K562 (cell line): ENCODE data around the gene HOXB7. TPM values are rescaled to one million over a fixed set of nuclear protein-coding genes. Genes with fewer than 3 reads are reported as not detected.

Experiments used
- ATAC-seq: fragments of 200-7000 bp; cut with Tn5 transposase; 3 replicates; pipeline ENCODE4 v1.9.1; 2020; ENCODE audit warnings: moderate library complexity
- BruUV-seq: library from RNA; stranded (reverse); fragments of 400-500 nt; replicated peaks from 2 replicates; lab custom pipeline; 2021; lab: Mats Ljungman, UMichigan
- CTCF ChIA-PET: fragments of 300-600 bp; formaldehyde crosslinking; extraction: SDS; loops from one replicate; lab custom pipeline; 2021; ENCODE audit warnings: low intra/inter-chr PET ratio; lab: Yijun Ruan, JAX
- POLR2A ChIA-PET: fragments of 300-600, 350-650 bp; sonication (Branson Sonifier 250); formaldehyde crosslinking; extraction: SDS; loops from one replicate; lab custom pipeline; 2021; ENCODE audit warnings: antibody characterized with exemption, inconsistent platforms; lab: Yijun Ruan, JAX
- DNase-seq, 4 experiments: peaks; one replicate each; pipeline versions ENCODE4 v3.0.0 to v3.0.0-alpha.2; 2011 to 2018; ENCODE audit warnings: low spot score in 3 of 4, mixed read lengths in 3 of 4; ENCODE audit errors: extremely low read depth in 1 of 4
- FAIRE-seq: peaks from 2 replicates; lab custom pipeline; 2011; peaks lifted over from hg19 to GRCh38; lab: Jason Lieb, UNC
- H2AFZ ChIP-seq: 2 replicates; pipeline ENCODE4 v1.6.0; 2011; ENCODE audit warnings: low read depth, low read length, control low read depth, inconsistent platforms
- H3K27ac ChIP-seq: fragments of 200-600 bp; 3 replicates; pipeline ENCODE4 v1.8.0; 2011; ENCODE audit warnings: low read depth, mild to moderate bottlenecking, control low read depth, inconsistent platforms, low read length, moderate library complexity, mixed read lengths; ENCODE audit errors: extremely low read depth
- H3K27me3 ChIP-seq, 2 experiments: fragments of 300-600 bp in 1 of 2; 2 replicates in 1 of 2; 3 replicates in 1 of 2; pipeline versions ENCODE4 v1.6.0 to v1.8.0; 2011; ENCODE audit warnings: inconsistent platforms in 2 of 2, low read length in 2 of 2, mild to moderate bottlenecking in 1 of 2, mixed read lengths in 1 of 2, moderate library complexity in 1 of 2; ENCODE audit not compliant: control insufficient read depth in 2 of 2, insufficient read depth in 2 of 2
- H3K36me3 ChIP-seq: fragments of 300-600 bp; 3 replicates; pipeline ENCODE4 v1.8.0; 2011; ENCODE audit warnings: mild to moderate bottlenecking, low read length, inconsistent platforms; ENCODE audit not compliant: control insufficient read depth, insufficient read depth
- H3K4me1 ChIP-seq, 2 experiments: fragments of 200-600 bp in 1 of 2; replicated peaks in 1 of 2; 2 replicates in 1 of 2; 3 replicates in 1 of 2; pipeline versions ENCODE4 v1.5.1 to v1.8.0; 2011; ENCODE audit warnings: inconsistent platforms in 2 of 2, low read length in 2 of 2, mild to moderate bottlenecking in 1 of 2, mixed read lengths in 1 of 2, moderate library complexity in 1 of 2; ENCODE audit not compliant: control insufficient read depth in 2 of 2, insufficient read depth in 2 of 2
- H3K4me2 ChIP-seq: 2 replicates; pipeline ENCODE4 v1.6.1; 2011; ENCODE audit warnings: low read length, control low read depth, inconsistent platforms, mixed read lengths; ENCODE audit not compliant: insufficient read depth
- H3K4me3 ChIP-seq: fragments of 200-600 bp; sonication (generic), shearing (Covaris generic); 2 replicates; pipeline ENCODE4 v1.5.1; 2016; ENCODE audit warnings: control low read depth, inconsistent platforms
- H3K79me2 ChIP-seq: fragments of 200-600 bp; 3 replicates; pipeline ENCODE4 v1.8.0; 2011; ENCODE audit warnings: low read length, inconsistent platforms; ENCODE audit not compliant: control insufficient read depth, insufficient read depth
- H3K9ac ChIP-seq, 2 experiments: 2 replicates each; pipeline versions ENCODE4 v1.6.0 to v1.6.1; 2011; ENCODE audit warnings: low read depth in 2 of 2, low read length in 2 of 2, control low read depth in 1 of 2, inconsistent platforms in 1 of 2, mild to moderate bottlenecking in 1 of 2, mixed read lengths in 1 of 2; ENCODE audit not compliant: insufficient read depth in 1 of 2
- H3K9me1 ChIP-seq: one replicate; pipeline ENCODE4 v1.6.0; 2011; ENCODE audit warnings: inconsistent platforms, mild to moderate bottlenecking, low read length, moderate library complexity; ENCODE audit not compliant: control insufficient read depth, insufficient read depth
- H3K9me3 ChIP-seq: replicated peaks from 2 replicates; pipeline ENCODE4 v1.5.1; 2011; ENCODE audit warnings: low read depth, low read length, inconsistent platforms; ENCODE audit not compliant: control insufficient read depth, insufficient read depth
- H4K20me1 ChIP-seq: replicated peaks from 2 replicates; pipeline ENCODE4 v1.6.1; 2011; ENCODE audit warnings: low read length, inconsistent platforms, mixed read lengths; ENCODE audit not compliant: control insufficient read depth, insufficient read depth
- BDP1 ChIP-seq: IDR thresholded peaks from 3 replicates; pipeline ENCODE4 v1.6.1; 2011; ENCODE audit not compliant: insufficient read length, insufficient read depth
- EHMT2 ChIP-seq: fragments of 450-650 bp; IDR thresholded peaks from 2 replicates; pipeline ENCODE4 v1.6.1; 2018; ENCODE audit warnings: antibody characterized with exemption
- HDAC1 ChIP-seq, 2 experiments: fragments of 450-650 bp; IDR thresholded peaks; 2 replicates each; pipeline ENCODE4 v1.6.1; 2016 to 2017; ENCODE audit warnings: inconsistent platforms in 1 of 2, mild to moderate bottlenecking in 1 of 2, moderate library complexity in 1 of 2
- HEY1 ChIP-seq: fragments of 250-450 bp; sonication (Bioruptor Pico); IDR thresholded peaks from 2 replicates; pipeline ENCODE4 v1.5.0; 2020; ENCODE audit warnings: mild to moderate bottlenecking, moderate library complexity, borderline replicate concordance
- POLR2AphosphoS2 ChIP-seq: IDR thresholded peaks from 2 replicates; pipeline ENCODE4 v1.6.1; 2012; ENCODE audit warnings: low read length, improper control_type of control experiment
- RBM17 ChIP-seq: fragments of 200-400 bp; formaldehyde crosslinking; IDR thresholded peaks from 2 replicates; pipeline ENCODE4 v1.6.1; 2017; ENCODE audit warnings: low read depth, mild to moderate bottlenecking, low read length, borderline replicate concordance
- SIN3B ChIP-seq: fragments of 450-650 bp; IDR thresholded peaks from 2 replicates; pipeline ENCODE4 v1.6.1; 2017; ENCODE audit warnings: low read depth, mild to moderate bottlenecking, moderate library complexity
- SMAD2 ChIP-seq: fragments of 150-350 bp; IDR thresholded peaks from 2 replicates; pipeline ENCODE4 v1.6.1; 2014; ENCODE audit warnings: low read depth, mild to moderate bottlenecking, low read length
- SMARCC2 ChIP-seq: fragments of 450-650 bp; IDR thresholded peaks from 2 replicates; pipeline ENCODE4 v1.6.1; 2017; ENCODE audit warnings: antibody characterized with exemption, moderate library complexity, mild to moderate bottlenecking, low read depth
- XRCC4 ChIP-seq: IDR thresholded peaks from one replicate; pipeline ENCODE4 v1.6.1; 2011; ENCODE audit not compliant: insufficient read depth, insufficient read length; ENCODE audit errors: extremely low read depth
- WGBS: fragments of 100-300 bp; shearing (Covaris generic); methylation state at CpG from one replicate; pipeline ENCODE4 v1.1.6; 2016; ENCODE audit warnings: low coverage, mixed read lengths; ENCODE audit not compliant: insufficient coverage; ENCODE audit errors: missing lambda C conversion rate; 5-methylcytosine and 5-hydroxymethylcytosine counted together
- in situ Hi-C: fragments of 300-500 bp; cut with MboI; formaldehyde crosslinking; loops from 4 replicates; pipeline ENCODE4 v1.15.0; 2018; ENCODE audit warnings: inconsistent platforms, mixed read lengths
- intact Hi-C: fragments of 100-400 bp; cut with micrococcal nuclease; formaldehyde crosslinking; loops from 2 replicates; pipeline ENCODE4 v1.14.2; 2022
- polyA plus RNA-seq, 8 experiments: library from polyadenylated mRNA; depleted of rRNA in 4 of 8; stranded (reverse) in 5 of 8; unstranded in 3 of 8; fragments of >200 nt; fragmentation: Nextera tagmentation in 2 of 8; fragmentation: Illumina TruSeq in 1 of 8; extraction: Ambion mirVana in 2 of 8; extraction: Trizol in 1 of 8; gene quantifications; 2 replicates each; pipeline versions ENCODE4 v1.2.1 to v1.2.3, GENCODE V29; 2011 to 2014; ENCODE audit warnings: inconsistent platforms in 1 of 8, missing spikeins in 1 of 8
- total RNA-seq, 7 experiments: library from RNA; depleted of rRNA in 6 of 7; stranded (reverse); fragments of >200 nt in 6 of 7; fragmentation: Illumina TruSeq in 2 of 7; extraction: Trizol in 2 of 7; gene quantifications; 2 replicates each; pipeline versions ENCODE4 v1.2.1 to v1.2.3, GENCODE V29; 2011 to 2021; ENCODE audit warnings: low replicate concordance in 1 of 7
- TF ChIP-seq, protein P1 (sequence below): sonication (generic); formaldehyde crosslinking; IDR thresholded peaks from 2 replicates; pipeline ENCODE4 v1.5.0; 2020; ENCODE audit warnings: missing genetic modification reagents
- TF ChIP-seq, protein P2 (sequence below): IDR thresholded peaks from 2 replicates; pipeline ENCODE4 v1.6.1; 2014; ENCODE audit warnings: antibody characterized with exemption
- TF ChIP-seq, protein P3 (sequence below): fragments of 450-650 bp; IDR thresholded peaks from 2 replicates; pipeline ENCODE4 v1.6.1; 2016; ENCODE audit warnings: missing biosample characterization, missing genetic modification characterization

HOXB7 gene
- total and polyA plus RNA-seq, 9 of the 15 experiments (the other 6 are each of a cell fraction or from before 2014, with no cell fraction given) = 5.5 to 16.7 (median 8.3) TPM

DNA sequence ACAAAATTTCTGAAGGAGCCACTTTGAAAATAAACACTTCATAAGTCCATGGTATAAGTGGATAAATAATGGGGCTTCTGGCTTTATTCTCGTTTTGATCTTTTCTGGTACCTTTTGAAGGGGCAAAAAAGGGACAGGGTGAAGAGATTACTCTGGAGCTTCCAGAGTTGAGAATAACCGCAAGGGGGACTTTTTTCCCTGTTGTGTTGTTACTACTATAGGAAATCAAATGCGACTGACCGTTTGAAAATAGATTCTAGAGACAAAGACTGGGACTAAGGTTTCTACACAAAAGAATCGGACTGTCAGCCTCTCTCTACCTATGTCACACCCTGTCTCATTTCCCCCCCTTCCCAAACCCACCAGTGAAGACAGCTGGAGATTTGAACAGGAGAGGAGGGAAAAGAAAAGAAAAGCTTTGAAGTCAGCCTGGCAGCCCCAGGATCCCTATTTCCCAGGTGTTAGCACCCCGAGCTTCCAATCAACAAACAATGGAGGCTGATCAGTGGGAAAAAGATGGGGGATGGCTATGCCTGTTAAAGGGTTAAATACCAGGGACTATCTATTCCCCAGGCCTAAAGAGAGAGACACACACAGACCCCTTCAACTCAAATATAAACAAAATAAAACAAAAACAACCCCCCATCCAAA is 41.0 kb downstream of the HOXB7 start:
- H3K27me3 ChIP-seq = no peaks in the 10 kb centered on the region
- DNase-seq = no peak
- H3K4me1 ChIP-seq = peaks cover 40 to 54% of the 10 kb centered on the region in 2 experiments
- ATAC-seq = no peak
- no peak overlapping the region for H2AFZ ChIP-seq
- TF ChIP-seq HDAC1 (IDR thresholded peaks at IDR 0.05) = 0 out of 4 replicates have a peak, but pooled peaks of 1 of the 2 experiments have one; percentile 34
- no peak for TF ChIP-seq SMAD2
- peaks cover 95% of the 10 kb centered on the region for H3K36me3 ChIP-seq
- 56% methylated on average over 6 of the region's 6 CpGs for WGBS
- no peaks in the 10 kb centered on the region for H3K9me1 ChIP-seq
- POLR2A ChIA-PET = interaction anchor here (0.6 to 2.2 kb wide), 5 partner anchors 13 to 155 kb away, joined by 3 to 9 read pairs (median 4); no protein-coding TSS in a partner anchor
- H3K4me3 ChIP-seq = peak overlapping the region; percentile 14; the same call in 1 of the 2 replicates
- no peaks in the 10 kb centered on the region for H3K9me3 ChIP-seq
- peaks cover 88% of the 10 kb centered on the region for H3K79me2 ChIP-seq
- intact Hi-C loops (no loop called here), in situ Hi-C loops (no loop called here)
- H3K4me2 ChIP-seq = peak overlapping the region; percentile 59; the same call in 1 of the 2 replicates
- CTCF ChIA-PET = no interaction called here
- H3K9ac ChIP-seq = peak overlapping the region; percentile 24 to 38; a peak in 2 of 4 replicates
- H3K27ac ChIP-seq = peak overlapping the region; percentile 44; the same call in 1 of the 3 replicates
- no peaks in the 10 kb centered on the region; the same call in 1 of the 2 replicates for H4K20me1 ChIP-seq
- no TSS peak for BruUV-seq
- no peak for FAIRE-seq

DNA sequence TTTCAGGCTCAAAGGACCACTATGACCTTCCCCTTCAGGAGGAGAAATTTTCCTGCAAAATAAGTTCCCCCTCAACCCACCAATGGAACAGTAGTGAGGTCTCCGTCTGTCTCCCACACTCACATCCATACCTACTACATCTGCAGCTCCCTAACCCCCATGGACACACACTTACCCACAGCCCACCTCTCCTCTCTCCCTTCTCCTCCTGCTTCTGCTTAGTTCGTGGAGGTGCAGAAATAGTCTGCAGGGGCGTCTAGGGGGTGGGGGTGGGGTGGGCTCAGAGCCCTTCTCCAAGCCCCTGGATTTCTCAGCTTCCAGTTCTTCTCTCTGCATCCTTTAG is 41.6 kb downstream of the HOXB7 start:
- Histone ChIP-seq H3K4me2 (no peak overlapping the region), H4K20me1 (no peaks in the 10 kb centered on the region; the same call in 1 of the 2 replicates), H3K9ac (no peak overlapping the region; a peak in 1 of 4 replicates), H3K9me3 (no peaks in the 10 kb centered on the region), H2AFZ (no peak overlapping the region), H3K79me2 (peaks cover 82% of the 10 kb centered on the region), H3K36me3 (peaks cover 96% of the 10 kb centered on the region; the same call in 2 of the 3 replicates), H3K9me1 (no peaks in the 10 kb centered on the region), H3K27me3 (no peaks in the 10 kb centered on the region), H3K4me1 (peaks cover 39 to 50% of the 10 kb centered on the region in 2 experiments), H3K27ac (no peak overlapping the region), H3K4me3 (no peak overlapping the region)
- no TSS peak for BruUV-seq
- intact Hi-C loops (no loop called here), in situ Hi-C loops (no loop called here)
- ChIA-PET CTCF (no interaction called here), POLR2A (interaction anchor here (1.7 kb wide), 1 partner anchor 21 kb away, joined by 8 read pairs; no protein-coding TSS in a partner anchor)
- ATAC-seq (no peak), FAIRE-seq (no peak), DNase-seq (no peak)
- WGBS = 92% methylated on average over 2 of the region's 3 CpGs
- TF ChIP-seq SIN3B (no peak), HEY1 (CRISPR knock-in tag) (no peak), POLR2AphosphoS2 (no peak), XRCC4 (no peak), BDP1 (no peak), RBM17 (no peak), SMARCC2 (no peak), EHMT2 (no peak)
- TF ChIP-seq, protein P1, sequence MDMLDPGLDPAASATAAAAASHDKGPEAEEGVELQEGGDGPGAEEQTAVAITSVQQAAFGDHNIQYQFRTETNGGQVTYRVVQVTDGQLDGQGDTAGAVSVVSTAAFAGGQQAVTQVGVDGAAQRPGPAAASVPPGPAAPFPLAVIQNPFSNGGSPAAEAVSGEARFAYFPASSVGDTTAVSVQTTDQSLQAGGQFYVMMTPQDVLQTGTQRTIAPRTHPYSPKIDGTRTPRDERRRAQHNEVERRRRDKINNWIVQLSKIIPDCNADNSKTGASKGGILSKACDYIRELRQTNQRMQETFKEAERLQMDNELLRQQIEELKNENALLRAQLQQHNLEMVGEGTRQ = no peak
- TF ChIP-seq, protein P2, sequence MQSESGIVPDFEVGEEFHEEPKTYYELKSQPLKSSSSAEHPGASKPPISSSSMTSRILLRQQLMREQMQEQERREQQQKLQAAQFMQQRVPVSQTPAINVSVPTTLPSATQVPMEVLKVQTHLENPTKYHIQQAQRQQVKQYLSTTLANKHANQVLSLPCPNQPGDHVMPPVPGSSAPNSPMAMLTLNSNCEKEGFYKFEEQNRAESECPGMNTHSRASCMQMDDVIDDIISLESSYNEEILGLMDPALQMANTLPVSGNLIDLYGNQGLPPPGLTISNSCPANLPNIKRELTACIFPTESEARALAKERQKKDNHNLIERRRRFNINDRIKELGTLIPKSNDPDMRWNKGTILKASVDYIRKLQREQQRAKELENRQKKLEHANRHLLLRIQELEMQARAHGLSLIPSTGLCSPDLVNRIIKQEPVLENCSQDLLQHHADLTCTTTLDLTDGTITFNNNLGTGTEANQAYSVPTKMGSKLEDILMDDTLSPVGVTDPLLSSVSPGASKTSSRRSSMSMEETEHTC = no peak
- TF ChIP-seq, protein P3, sequence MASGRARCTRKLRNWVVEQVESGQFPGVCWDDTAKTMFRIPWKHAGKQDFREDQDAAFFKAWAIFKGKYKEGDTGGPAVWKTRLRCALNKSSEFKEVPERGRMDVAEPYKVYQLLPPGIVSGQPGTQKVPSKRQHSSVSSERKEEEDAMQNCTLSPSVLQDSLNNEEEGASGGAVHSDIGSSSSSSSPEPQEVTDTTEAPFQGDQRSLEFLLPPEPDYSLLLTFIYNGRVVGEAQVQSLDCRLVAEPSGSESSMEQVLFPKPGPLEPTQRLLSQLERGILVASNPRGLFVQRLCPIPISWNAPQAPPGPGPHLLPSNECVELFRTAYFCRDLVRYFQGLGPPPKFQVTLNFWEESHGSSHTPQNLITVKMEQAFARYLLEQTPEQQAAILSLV = no peak
